ENCODE measurements around the gene POP4. TPM values are rescaled to one million over a fixed set of nuclear protein-coding genes. Genes with fewer than 3 reads are reported as not detected.

The POP4 gene
- total and polyA plus RNA-seq, 2 of the 13 experiments (the other 11 are each of a cell fraction or from before 2014, with no cell fraction given) = 32.2 to 84.0 TPM

- WGBS (ENCODE audit: low lambda C conversion rate) = 54% methylated on average over 5 of the region's 5 CpGs
- CTCF ChIA-PET (ENCODE audit: low intra/inter-chr PET ratio, low total read pairs) = no interaction called here
- no peak for TF ChIP-seq SSRP1 (CRISPR knock-in tag; IDR thresholded peaks at IDR 0.05)
- TF ChIP-seq ETS1 (CRISPR knock-in tag; IDR thresholded peaks at IDR 0.05) = no peak
- no peak for TF ChIP-seq ZNF274 (CRISPR knock-in tag; IDR thresholded peaks at IDR 0.05)
- no peak for TF ChIP-seq HOXD1 (CRISPR knock-in tag; IDR thresholded peaks at IDR 0.05)
- no peak for TF ChIP-seq ZNF496 (CRISPR knock-in tag; IDR thresholded peaks at IDR 0.05; ENCODE audit: insufficient replicate concordance)
Measured at GRCh38 chr19:29645491-29645867, 39.4 kb downstream of the POP4 start.

GRCh38 chr19:29645911-29646310 is 39.8 kb downstream of the POP4 start:
- H4K20me1 ChIP-seq (ENCODE audit: insufficient read depth, low read length) = no peaks in the 10 kb centered on the region
- 33% methylated on average over 8 of the region's 8 CpGs for WGBS (ENCODE audit: low lambda C conversion rate)
- no TSS peak for BruUV-seq (replicated peaks)
- peaks cover 0 to 6% of the 10 kb centered on the region in 2 experiments; a peak in 4 of 5 replicates for H3K27me3 ChIP-seq (ENCODE audit: control insufficient read depth in 1 of 2, insufficient read depth in 2 of 2, low read length in 2 of 2)
- in situ Hi-C loops (cut with HindIII; ENCODE audit: extremely low pct_ligation_motif_present, low pct_unique_long_range_greater_than_20kb) (no loop called here), intact Hi-C loops (cut with micrococcal nuclease; ENCODE audit: unreplicated experiment) (no loop called here)
- CTCF ChIA-PET (ENCODE audit: low intra/inter-chr PET ratio, low total read pairs) = no interaction called here
- H3K4me1 ChIP-seq (ENCODE audit: insufficient read depth, low read length) = peaks cover 8% of the 10 kb centered on the region
- no peak for FAIRE-seq
- POLR2A ChIA-PET = no interaction called here
- peak; percentile 59 for ATAC-seq
- TF ChIP-seq STAT5B (CRISPR knock-in tag; IDR thresholded peaks at IDR 0.05) (no peak), CEBPB (IDR thresholded peaks at IDR 0.05; ENCODE audit: borderline replicate concordance, low read depth, low read length) (peak; percentile 44; the same call in 1 of the 2 replicates)
- H3K79me2 ChIP-seq (ENCODE audit: insufficient read depth, low read length) = no peaks in the 10 kb centered on the region
- no peak overlapping the region for H3K27ac ChIP-seq (ENCODE audit: extremely low read length, insufficient read depth, low read length)
- H3K36me3 ChIP-seq (replicated peaks in 1 of 2; ENCODE audit: control insufficient read depth in 1 of 2, insufficient read depth in 2 of 2, low read length in 2 of 2) = no peaks in the 10 kb centered on the region
- DNase-seq (ENCODE audit: low spot score) = peak; percentile 27
- no peak overlapping the region for H3K9ac ChIP-seq (ENCODE audit: insufficient read depth, low read depth, low read length)
- H3K4me3 ChIP-seq (replicated peaks in 1 of 3; ENCODE audit: insufficient read depth in 1 of 3, low read depth in 2 of 3, low read length in 3 of 3) = no peak overlapping the region
- no peaks in the 10 kb centered on the region for H3K9me3 ChIP-seq (ENCODE audit: low read length)
- H2AFZ ChIP-seq (ENCODE audit: low read length) = no peak overlapping the region
- peak overlapping the region; percentile 41; the same call in 1 of the 2 replicates for H3K4me2 ChIP-seq (ENCODE audit: low read depth, low read length)

More at GRCh38 chr19:29645491-29645867, 39.4 kb downstream of the POP4 start:
- FAIRE-seq (no peak), ATAC-seq (no peak), DNase-seq (ENCODE audit: low spot score) (no peak)
- H3K79me2 ChIP-seq (ENCODE audit: insufficient read depth, low read length) = no peaks in the 10 kb centered on the region
- H3K27me3 ChIP-seq (ENCODE audit: control insufficient read depth in 1 of 2, insufficient read depth in 2 of 2, low read length in 2 of 2) = peaks cover 0 to 6% of the 10 kb centered on the region in 2 experiments; a peak in 4 of 5 replicates
- intact Hi-C loops (cut with micrococcal nuclease; ENCODE audit: unreplicated experiment) = no loop called here
- no peaks in the 10 kb centered on the region for H4K20me1 ChIP-seq (ENCODE audit: insufficient read depth, low read length)
- H3K27ac ChIP-seq (ENCODE audit: extremely low read length, insufficient read depth, low read length) = no peak overlapping the region
- no peak overlapping the region for H3K9ac ChIP-seq (ENCODE audit: insufficient read depth, low read depth, low read length)
- H3K4me3 ChIP-seq (replicated peaks in 1 of 3; ENCODE audit: insufficient read depth in 1 of 3, low read depth in 2 of 3, low read length in 3 of 3) = no peak overlapping the region
- in situ Hi-C loops (cut with HindIII; ENCODE audit: extremely low pct_ligation_motif_present, low pct_unique_long_range_greater_than_20kb) = no loop called here
- H2AFZ ChIP-seq (ENCODE audit: low read length) = no peak overlapping the region
- no peaks in the 10 kb centered on the region for H3K9me3 ChIP-seq (ENCODE audit: low read length)
- no TSS peak for BruUV-seq (replicated peaks)
- no peaks in the 10 kb centered on the region for H3K36me3 ChIP-seq (replicated peaks in 1 of 2; ENCODE audit: control insufficient read depth in 1 of 2, insufficient read depth in 2 of 2, low read length in 2 of 2)
- peaks cover 8% of the 10 kb centered on the region for H3K4me1 ChIP-seq (ENCODE audit: insufficient read depth, low read length)
- POLR2A ChIA-PET = no interaction called here
- H3K4me2 ChIP-seq (ENCODE audit: low read depth, low read length) = no peak overlapping the region
